GM13976 (cell line): ENCODE measurements around the gene STARD10.

ENCODE experiments used
- DNase-seq: peaks from one replicate; pipeline ENCODE4 v3.0.0; 2012; ENCODE audit warnings: low spot score
- CTCF ChIP-seq: IDR thresholded peaks from 2 replicates; pipeline ENCODE4 v1.5.1; 2012; ENCODE audit warnings: borderline replicate concordance, mild to moderate bottlenecking; ENCODE audit not compliant: insufficient read depth; ENCODE audit errors: extremely low read depth, missing control alignments, control extremely low read depth
- in situ Hi-C: fragments of 300-500 bp; cut with MboI; formaldehyde crosslinking; loops from one replicate; pipeline ENCODE4 v1.12.0; 2022; ENCODE audit warnings: low sequenced_read_pairs, mixed read lengths, inconsistent platforms; ENCODE audit not compliant: unreplicated experiment

The STARD10 gene

DNA sequence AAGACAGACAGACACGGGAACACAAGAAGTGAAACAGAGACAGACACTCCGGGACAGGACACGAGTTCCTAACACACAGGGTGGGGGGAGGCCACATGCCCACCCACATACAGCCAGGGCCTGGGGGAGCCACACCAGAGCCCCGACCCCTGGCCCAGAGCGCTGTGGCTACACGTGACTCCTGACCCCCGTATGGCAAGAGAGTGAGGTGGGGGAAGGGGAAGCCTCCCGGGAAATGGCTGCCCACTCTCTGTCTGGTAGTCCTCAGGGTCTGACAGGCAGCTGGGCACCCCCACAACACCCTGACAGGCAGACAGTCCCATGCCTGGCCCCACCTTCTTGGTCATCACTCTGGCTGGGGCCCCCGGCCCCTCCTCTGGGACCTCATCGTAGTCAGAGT, 81.0 kb downstream of the STARD10 start:
- TF ChIP-seq CTCF: no peak
- in situ Hi-C loops: no loop called here
- DNase-seq: no peak

GRCh38 chr11:72712168-72712751, 81.6 kb downstream of the STARD10 start:
- in situ Hi-C loops: no loop called here
- no peak for TF ChIP-seq CTCF
- DNase-seq: no peak

GRCh38 chr11:72711141-72711540, 82.7 kb downstream of the STARD10 start:
- in situ Hi-C loops: no loop called here
- TF ChIP-seq CTCF: no peak
- no peak for DNase-seq

- DNase-seq: no peak
- in situ Hi-C loops: no loop called here
- TF ChIP-seq CTCF: no peak
Measured at GRCh38 chr11:72710278-72710677, 83.6 kb downstream of the STARD10 start.

GRCh38 chr11:72709478-72710238, 84.2 kb downstream of the STARD10 start:
- TF ChIP-seq CTCF: no peak
- in situ Hi-C loops: no loop called here
- DNase-seq: no peak

DNA sequence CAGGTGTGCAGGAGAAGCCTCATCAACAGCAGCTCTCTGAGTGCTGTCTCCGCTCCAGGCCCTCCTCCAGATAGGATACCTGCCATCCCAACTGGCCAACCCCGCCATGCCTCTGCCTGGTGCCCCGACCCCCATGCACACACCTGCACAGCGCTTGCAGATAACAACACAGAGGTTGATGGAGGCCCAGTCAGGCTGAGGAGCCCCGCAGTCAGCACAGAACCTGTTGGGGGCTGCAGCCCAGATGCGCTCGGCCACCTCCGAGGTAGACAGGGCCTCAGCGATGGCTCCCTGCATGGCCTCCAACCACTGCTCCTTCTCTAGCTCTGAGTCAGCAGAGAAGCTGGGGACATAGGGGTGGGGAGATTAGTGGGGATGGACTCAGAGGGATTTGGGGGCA, 86.8 kb downstream of the STARD10 start:
- DNase-seq: no peak
- no peak for TF ChIP-seq CTCF
- in situ Hi-C loops: no loop called here
